Bronchial smooth muscle cell (primary cell): ENCODE results near the gene BNIP1. TPM values are rescaled to one million over a fixed set of nuclear protein-coding genes. Genes with fewer than 3 reads are reported as not detected.

Experiments
- total RNA-seq: library from RNA; depleted of rRNA; stranded (reverse); fragments of >200 nt; gene quantifications from 2 replicates; pipeline ENCODE4 v1.2.1, GENCODE V29; 2014

The BNIP1 gene
- 21.0 and 22.1 TPM in 2 replicates for total RNA-seq

DNA sequence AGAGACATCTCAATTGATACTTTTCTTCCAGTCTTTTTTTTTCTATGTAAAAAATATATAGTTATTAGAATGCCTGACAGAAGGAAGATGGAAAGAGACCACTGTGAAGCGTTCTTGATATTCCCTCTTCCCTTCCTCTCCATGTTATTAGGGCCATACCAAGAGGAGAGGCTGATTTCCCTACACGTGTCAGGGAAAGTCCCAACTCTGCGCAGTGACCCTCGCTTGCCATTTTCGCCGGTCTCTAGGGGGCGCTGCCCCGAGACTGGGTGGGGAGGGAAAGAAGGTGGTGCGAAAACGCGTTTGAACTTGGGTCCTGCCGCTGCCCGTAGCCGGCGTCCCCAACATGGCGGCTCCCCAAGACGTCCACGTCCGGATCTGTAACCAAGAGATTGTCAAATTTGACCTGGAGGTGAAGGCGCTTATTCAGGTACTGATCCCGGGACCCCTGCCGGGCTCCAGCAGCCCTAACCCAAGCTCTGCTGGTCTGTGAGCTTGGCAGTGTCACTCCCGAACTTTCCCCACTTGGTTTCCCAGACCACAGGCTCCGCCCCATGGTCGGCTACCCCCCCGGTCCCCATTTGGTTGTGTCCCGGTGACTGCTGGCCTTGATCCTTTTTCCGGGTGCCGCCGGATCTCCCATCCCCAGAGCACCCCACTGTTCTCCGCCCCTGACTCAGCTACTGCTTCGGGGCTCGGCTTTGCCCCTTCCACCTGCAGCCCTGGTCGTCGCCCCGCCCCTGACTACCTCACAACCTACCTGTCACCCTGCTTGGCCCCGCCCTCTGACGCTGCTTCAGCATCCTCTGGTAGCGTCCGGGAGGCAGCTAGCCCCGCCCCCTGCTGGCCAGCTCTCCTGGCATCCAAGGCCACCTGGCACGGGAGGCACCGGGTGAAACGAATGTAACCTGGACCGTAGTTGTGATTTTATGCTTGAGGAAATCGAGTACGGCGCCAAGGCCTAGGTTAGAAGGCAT, at the start of gene BNIP1:
Gene BNIP1, plus strand, starts transcription at position 332 of the 977 bp plus-strand sequence. Its CDS starts 15 bp downstream, at position 347.

Other genes starting within 250 kb of the BNIP1 start
- gene RPL26L1, start 185.1 kb upstream of the BNIP1 start, total RNA-seq: 64.6 and 75.8 TPM in 2 replicates
- gene ATP6V0E1, start 160.8 kb upstream of the BNIP1 start, total RNA-seq: 310 and 458 TPM in 2 replicates
- 22.7 and 23.6 TPM in 2 replicates for gene CREBRF, start 88.2 kb upstream of the BNIP1 start, total RNA-seq
- not detected in 2 replicates for gene NKX2-5, start 90.7 kb downstream of the BNIP1 start, total RNA-seq
- 315 and 727 TPM in 2 replicates for gene STC2, start 183.9 kb downstream of the BNIP1 start, total RNA-seq